HG03025 (cell line): Measurements from ENCODE around the gene FAM3A.

Source experiments
- ATAC-seq: cut with Tn5 transposase; IDR thresholded peaks from one replicate; pipeline ENCODE4 v1.9.1; 2021; ENCODE audit warnings: mild to moderate bottlenecking, moderate library complexity; ENCODE audit not compliant: unreplicated experiment, low FRiP score

Gene FAM3A

DNA sequence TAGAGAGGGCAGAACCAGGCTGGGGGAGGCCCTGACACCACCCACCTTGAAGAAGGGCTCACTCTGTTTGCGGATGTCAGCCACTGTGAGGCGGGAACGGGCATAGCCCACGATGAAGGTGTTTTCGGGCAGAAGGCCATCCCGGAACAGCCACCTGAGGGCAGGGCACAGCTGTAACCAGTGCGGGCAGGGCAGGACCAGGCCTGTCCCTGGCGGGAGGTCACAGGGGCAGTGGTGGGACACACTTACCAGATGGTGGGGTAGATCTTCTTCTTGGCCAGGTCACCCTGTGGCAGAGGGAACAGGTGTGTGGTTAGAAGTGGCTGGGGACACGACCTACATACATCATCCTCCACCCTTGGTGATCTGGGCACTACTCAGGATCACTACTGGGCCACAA is 19.9 kb upstream of the FAM3A start:
- ATAC-seq = no peak

DNA sequence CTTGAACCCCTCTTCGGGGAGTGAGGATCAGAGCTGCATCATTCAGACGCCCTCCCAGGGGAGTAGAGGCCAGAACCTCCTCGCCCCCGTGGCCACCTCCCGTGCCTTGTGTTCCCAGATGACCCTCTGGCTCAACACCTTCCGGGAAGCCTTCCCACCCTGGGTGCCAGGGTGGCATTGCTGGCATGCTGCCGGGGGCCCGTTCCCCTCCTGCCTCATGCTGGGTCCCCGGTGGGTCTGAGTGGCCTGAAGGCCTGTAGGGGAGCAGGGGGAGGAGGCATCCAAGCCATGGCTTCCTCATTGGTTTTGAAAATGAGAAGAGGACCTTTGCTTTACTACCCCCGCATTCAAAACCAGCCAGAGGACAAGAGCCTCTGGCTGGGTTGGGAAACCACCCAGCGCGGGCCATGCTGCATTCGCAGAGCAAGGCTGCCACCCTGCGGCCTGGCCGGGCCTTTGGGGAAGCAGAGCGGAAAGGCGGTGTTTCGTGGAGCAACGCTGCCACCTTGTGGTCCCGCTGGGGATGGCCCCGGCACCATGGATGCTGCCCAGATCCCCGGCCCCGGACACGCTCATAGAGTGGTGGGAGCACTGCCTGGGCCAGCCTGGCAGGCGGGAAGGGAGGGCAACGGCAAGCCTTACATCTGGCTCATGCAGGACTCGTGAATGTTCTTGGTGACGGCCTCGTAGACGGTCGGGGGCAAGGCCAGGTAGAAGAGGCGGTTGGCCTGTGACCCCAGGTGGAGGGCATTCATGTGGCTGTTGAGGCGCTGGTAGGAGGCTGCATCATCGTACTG is 18.7 kb upstream of the FAM3A start:
- peak; percentile 78 for ATAC-seq

DNA sequence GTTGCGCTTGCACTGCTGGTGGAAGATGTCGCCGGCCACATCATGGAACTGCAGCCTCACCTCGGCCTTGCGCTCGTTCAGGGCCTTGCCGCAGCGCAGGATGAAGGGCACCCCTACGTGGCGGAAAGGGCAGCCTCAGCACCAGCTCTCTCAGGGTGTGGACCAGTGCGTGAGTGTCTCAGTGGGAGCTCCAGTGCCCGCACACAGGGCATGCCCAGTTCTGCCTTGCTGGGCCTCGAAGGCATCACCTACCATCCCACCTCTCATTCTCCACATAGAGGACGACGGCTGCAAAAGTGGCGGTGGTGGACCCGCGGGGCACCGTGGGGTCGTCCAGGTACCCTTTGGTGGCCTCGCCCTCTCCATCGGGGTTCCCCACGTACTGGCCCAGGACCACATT is 16.7 kb upstream of the FAM3A start:
- ATAC-seq = no peak

DNA sequence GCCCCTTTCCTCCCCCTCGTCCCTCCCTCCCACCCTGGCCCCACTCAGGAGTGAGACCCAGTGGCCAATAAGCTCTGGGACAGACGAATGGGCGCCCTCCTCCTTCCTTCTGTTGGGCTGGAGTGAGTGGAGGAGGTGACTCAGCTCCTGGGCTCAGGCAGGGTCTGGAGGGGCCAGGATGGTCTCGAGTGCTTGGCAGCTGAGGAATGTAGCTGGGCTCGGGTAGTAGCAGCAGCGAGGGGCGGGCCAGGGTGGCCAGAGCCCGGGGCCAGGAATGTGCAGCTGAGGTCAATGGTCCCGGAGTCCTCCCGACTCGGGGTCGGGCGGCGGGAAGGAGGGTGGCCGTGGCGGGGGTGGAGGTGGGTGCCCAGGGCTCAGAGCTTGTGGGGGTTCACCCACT is 15.6 kb upstream of the FAM3A start:
- ATAC-seq = no peak

DNA sequence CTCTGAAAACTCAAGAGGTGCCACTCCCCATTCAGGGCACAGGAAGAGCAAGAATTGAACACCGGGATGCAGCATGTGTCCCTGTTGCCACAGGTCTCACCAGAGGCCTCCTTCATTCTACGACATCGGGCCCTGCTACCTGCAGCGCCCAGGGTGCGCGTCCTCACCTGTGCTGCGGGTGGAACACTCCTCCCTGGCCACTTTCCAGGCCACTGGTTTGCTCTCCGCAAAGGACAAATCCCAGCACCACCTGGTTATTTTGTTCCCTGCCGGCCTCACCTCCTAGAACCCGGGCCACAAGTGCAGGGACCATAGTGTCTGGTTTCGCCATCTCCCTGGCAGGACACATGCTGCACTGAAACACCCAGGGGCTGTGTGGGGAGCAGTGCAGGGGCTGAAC is 14.3 kb upstream of the FAM3A start:
- no peak for ATAC-seq

DNA sequence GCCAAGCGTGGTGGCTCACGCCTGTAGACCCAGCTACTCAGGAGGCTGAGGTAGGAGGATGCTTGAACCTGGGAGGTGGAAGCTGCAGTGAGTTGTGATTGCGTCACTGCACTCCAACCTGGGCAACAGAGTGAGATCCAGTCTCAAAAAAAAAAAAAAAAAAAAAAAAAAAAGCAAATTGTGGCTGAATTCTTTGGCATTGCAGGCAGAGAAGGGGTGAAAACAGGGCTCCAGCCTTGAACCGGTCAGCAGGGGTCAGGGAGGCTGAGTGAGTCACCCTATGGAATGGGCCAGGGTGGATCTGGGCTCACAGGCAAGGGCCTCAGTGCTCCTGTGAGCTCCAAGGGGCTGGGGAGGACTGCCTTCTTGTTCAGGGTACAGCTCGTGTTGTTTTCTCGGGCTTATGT is 13.2 kb upstream of the FAM3A start:
- ATAC-seq = no peak

DNA sequence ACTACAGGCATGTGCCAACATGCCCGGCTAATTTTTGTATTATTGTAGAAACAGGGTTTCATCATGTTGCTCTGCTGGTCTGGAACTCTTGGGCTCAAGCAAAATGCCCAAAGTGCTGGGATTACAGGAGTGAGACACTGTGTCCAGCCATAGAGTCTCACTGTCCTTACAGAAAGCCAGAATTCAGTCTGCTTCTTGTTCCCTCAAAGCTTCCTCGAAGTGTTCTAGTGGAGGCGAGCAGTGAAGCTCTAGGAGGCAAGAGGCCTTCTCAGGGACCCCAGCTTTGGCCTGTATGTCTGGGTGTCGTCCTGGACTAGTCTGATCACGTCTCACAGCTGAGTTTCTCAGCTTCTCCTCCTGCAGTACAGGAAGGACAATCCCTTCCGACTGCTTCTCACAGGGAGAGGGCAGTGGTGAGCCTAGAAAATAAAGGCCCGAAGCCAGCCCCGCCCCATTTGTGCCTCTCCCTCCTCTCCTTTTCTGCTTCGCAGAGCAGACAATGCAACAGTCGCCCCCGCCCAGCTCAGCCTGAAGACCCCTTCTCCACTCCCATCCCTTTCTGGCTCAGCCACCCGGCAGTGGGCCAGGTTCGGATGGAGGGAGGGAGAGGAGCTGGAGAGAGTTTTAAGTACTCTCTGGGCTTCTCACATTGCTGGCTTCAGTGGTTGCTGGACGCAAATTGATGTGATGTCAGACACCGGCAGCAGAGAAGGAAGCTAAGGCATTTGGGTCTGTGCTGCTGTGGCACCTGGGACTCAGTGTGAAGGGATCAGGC is 11.1 kb upstream of the FAM3A start:
- no peak for ATAC-seq

DNA sequence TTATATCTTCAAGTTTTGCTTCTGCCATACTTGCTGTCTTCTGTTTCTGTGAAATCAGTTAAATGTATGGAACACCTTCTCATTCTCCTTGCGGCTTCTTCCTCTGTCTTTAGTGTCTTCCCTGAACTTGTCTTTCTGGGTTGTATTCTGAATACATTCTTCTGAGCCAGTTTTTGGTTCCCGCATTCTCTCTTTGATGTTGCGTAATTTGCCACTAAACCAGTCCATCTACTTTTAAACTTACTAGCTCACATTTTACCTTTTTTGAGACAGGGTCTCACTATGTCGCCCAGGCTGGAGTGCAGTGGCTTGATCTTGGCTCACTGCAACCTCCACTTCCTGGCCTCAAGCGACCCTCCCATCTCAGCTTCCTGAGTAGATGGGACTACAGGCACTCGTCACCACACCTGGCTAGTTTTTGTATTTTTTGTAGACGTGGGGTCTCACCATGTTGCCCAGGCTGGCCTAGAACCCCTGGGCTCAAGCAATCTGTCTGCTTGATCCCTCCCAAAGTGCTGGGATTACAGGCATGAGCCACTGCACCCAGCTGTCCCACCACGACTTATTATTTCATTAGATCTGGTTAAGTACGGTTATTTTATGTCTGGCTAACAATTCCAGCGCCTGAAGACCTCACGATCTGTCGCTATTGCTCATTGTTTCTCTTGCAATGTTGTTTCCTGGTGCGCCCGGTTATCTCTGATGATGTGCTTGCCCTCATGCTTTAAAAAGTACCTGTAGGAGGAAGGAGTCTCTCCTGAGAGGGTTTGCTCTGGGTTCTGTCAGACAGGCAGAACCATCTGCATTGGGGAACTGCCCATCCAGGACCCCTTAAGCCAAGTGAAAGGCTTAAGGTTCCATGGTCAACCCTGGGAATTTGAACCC is 9.8 kb upstream of the FAM3A start:
- no peak for ATAC-seq

DNA sequence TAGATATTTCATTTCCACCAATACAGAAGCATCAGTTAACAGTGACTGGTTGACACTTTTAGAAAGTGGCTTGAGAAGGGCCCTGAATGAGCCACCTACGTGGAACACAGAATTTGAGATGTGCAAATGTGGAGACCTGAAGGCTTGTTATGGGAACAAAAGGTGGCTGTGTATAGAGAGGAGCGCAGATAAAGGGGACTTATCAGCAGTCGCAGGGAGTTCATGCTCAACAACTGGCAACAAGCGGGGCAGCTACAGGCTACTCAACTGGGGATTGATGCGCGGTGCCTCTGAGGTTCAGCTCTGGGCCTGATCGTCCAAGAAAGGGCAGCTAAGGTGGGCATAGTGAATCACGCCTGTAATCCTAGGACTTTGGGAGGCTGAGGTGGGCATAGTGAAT is 3.4 kb upstream of the FAM3A start:
- no peak for ATAC-seq

DNA sequence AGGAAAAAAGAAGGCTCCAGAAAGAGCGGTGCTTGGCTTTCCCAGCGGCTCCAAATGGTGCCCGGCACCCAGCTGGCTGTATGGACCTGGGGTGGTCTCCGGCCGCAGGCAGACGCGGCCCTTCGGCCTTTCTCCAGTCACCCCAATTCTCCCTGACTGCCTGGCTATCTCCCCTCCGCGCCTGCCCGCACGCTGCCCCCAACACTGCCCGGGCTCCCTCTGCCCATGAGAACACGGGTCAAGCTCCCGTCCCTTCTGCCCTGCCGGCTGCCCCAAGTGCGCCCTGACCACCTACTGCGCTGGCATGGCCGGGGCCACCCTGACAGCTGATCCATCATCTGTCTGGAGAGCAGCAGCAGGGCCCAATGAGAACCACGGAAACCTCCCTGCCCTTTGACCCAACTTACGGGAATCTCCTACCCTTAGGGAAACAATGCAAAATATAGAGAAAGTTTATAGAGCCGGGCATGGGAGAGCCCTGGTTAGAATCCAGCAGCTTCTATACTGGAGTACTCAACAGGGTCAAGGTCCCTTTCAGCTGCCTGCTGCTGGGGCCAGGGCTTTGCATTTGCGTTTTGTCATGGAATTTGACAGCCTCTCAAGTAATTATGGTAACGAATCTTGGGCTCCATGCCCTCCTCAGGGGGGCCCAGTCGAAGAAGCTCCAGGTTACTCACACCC is 1.2 kb upstream of the FAM3A start:
- no peak for ATAC-seq

DNA sequence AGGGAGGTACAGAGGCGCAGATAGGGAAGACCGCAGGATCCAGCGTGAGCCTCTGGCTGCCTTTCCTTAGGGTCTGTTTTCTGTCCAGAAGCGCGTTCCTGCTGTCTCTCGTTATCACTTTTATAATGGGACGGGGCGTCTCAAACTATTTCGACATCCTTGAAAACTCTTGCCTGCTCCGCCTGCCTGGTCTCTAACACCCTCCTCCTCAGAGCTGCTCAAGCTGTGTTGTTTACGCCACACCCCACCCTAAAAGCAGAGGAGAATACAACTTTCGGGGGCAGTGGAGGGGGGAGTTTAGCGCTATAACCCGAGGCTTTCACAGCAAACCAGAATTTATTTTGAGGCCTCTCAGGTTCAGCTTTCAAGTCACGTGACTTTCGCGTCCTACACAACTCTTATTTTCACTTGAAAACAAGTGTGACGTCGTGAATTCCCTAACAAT is 646 bp upstream of the FAM3A start:
- ATAC-seq = no peak

DNA sequence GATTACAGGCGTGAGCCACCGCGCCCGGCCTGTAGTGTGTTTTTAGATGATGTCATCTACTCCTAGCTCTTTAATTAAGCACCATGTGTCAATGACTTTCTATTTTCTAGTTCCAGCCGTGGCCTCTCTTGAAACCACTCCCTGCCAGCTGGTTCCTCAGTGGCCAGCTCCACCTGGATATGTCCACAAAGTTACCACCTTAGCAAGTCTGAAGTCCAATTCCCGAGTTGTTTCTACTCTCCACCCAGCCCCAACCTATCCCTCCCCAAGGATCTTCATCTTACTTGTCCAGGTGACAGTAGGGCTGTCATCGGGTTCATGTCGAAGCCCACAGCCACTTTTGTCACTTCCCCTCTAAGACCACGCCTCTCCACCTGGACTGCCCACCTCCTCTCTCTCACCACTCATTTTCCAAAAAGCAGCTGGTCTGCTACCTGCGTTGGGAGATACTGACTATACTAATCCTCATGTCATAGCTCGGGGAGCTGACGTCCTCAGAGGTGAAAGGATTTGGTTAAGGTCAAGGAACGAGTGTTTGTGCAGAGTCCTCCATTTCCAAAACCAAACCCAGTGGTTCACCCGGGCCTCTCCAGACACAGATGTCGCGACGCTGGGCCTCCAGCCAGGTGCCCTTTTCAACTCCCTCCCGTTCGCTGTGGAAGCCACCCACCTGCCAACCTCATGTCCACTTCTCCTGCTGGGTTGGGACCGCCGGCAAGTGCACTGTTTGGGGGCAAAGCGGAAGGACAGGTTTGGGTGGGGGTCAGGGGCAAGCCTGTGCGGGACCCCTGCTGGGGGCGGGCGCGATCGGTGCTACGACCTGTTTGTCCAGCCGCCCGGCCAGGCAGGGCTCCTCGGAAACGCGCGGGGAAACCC is 704 bp downstream of the FAM3A start:
- ATAC-seq = no peak

DNA sequence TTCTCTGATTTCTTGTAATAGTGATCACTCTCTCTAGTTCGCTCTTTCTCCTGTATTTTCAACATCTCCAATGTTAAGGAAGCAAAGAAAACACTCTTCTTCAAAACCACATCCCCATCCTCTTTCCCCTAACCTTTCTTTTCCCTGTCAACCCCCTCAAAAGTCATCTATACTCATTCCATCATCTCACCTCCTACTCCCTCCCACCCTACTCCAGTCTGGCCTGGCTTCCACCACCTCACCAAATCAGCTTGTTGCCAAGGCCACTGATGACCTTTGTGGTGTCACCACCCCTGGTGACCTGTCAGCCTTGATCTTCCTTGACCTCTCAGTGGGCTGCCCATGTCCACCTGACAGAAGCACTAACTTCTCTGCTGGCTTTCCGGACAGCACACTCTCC is 2.3 kb downstream of the FAM3A start:
- no peak for ATAC-seq

DNA sequence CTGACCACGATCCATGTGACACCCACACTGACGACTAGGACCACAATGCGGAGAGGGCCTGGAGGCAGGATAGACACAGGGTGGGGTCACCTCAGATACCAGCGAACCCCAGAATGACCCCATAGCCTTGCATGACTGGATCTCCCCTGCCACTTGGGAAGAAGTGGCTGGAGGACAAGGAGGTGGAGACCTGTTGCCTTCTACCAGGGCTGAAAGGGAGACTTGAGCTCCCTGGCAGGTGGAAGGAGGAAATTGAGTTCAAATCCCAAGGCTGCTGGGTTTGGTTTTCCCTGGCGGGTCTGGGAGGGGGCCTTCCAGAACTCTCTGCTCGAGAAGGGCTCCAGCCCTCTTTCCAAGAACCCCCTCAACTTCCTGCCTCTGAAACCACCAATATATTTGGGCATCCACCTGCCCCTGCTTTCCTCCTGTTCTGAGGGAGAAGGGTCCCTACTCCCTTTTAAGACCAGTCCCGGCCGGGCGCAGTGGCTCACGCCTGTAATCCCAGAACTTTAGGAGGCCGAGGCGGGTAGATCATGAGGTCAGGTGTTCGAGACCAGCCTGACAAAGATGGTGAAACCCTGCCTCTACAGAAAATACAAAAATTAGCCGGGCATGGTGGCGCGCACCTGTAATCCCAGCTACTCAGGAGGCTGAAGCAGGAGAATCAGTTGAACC is 3.0 kb downstream of the FAM3A start:
- ATAC-seq = no peak

DNA sequence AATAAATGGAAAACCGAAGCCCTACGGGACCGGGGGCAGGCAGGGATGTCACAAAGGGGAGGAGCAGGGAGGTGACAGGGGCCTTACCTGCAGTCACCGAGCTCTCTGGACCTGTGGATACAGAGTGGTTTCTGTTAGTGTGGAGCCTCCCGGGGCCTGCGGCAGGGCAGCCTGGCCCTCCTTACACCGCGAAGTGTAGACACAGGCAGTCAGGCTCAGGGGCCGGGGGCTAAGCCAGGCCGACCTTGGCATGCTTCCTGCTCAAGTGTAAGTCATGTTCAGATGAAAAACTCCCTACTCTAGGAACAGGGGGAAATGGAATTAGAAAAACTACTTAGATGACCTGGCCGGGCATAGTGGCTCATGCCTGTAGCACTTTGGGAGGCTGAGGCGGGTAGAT is 4.3 kb downstream of the FAM3A start:
- ATAC-seq = no peak

DNA sequence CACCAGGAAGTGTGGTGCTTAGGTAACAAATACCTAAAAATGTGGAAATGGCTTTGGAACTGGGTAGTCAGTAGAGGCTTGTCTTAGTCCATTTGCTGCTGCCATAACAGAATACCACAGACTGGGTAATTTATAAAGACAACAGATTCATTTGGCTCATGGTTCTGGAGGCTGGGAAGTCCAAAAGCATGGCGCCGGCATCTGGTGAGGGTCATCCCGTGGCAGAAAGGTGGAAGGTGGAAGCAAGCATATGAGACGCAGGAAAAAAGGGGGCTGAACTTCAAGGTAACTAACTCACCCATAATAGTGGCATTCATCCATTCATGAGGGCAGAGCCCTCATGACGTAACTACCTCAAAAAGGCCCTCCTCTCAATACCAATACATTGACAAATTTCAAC is 6.6 kb downstream of the FAM3A start:
- ATAC-seq = no peak

DNA sequence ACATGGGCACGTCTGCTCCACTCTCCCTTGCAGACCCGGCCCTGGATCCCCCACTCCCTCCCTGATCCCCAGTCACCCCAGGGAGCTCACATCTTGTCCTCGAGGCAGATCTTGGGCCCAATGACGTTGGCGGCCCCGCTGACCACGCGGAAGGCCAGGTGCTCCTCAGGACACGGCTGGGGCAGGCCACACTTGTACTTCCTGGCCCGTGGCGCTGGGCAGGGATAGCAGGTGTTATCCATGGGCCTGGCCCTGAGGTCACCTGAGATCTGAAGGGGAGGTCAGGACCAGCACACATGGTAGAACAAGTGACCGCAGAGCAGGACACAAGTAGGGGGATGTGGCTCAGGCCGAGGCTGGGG is 7.7 kb downstream of the FAM3A start:
- ATAC-seq = no peak

DNA sequence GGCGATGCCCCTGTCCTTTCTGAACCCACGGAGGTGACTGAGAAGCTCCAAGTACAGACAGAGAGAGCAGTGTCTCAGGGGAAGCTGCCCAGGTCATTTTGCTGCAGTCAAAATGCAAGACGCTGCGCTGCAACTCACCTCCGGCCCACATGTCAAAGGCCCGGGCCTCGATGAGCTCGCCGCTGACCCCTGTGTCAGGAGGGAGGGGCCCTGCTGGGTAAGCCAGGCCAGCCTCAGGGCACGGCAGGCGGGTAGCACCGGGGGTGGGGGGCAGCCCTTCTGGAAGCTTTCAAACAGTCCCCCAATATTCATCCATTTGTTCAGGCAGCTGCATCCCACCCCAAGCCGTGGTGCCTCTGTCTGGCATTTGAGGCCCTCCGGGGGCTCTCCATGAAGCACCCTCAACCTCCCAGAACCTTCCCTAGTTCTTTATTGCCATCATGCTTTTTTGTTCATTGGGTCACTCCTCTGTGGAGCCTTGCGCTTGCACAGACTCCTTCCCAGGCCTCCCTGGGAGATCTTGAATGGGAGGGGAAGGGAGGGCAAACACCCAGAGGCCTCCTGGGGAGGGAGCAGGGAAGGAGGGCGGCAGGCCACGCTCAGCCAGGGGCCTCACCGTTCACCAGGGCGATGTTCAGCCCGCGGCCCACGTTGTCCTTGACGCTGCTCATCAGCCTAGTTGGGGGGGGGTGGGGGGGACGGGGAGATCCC is 8.2 kb downstream of the FAM3A start:
- no peak for ATAC-seq
